Suprapubic skin (tissue), 4 donors: ENCODE data around the gene ADGRA1.

ENCODE experiments used
- EP300 ChIP-seq: sonication (generic); formaldehyde crosslinking; IDR thresholded peaks from one replicate; pipeline ENCODE4 v1.6.1; 2017; ENCODE audit warnings: antibody characterized with exemption
- POLR2A ChIP-seq, 2 donors: fragments of 450-650 bp; IDR thresholded peaks; one replicate each; pipeline ENCODE4 v1.6.1; 2017; ENCODE audit warnings: antibody characterized with exemption in 2 of 2, mild to moderate bottlenecking in 2 of 2, moderate library complexity in 2 of 2
- POLR2AphosphoS5 ChIP-seq, 3 donors: sonication (generic); formaldehyde crosslinking; IDR thresholded peaks; one replicate each; pipeline ENCODE4 v1.6.1; 2017; ENCODE audit warnings: antibody characterized with exemption in 3 of 3
- TF ChIP-seq, protein P1 (sequence below), 2 donors: fragments of 200-600 bp in 1 of 2; fragments of 450-650 bp in 1 of 2; sonication (generic) in 1 of 2; IDR thresholded peaks; one replicate each; pipeline ENCODE4 v1.5.1; 2016 to 2019; ENCODE audit warnings: antibody characterized with exemption in 2 of 2, mild to moderate bottlenecking in 1 of 2, moderate library complexity in 1 of 2

DNA sequence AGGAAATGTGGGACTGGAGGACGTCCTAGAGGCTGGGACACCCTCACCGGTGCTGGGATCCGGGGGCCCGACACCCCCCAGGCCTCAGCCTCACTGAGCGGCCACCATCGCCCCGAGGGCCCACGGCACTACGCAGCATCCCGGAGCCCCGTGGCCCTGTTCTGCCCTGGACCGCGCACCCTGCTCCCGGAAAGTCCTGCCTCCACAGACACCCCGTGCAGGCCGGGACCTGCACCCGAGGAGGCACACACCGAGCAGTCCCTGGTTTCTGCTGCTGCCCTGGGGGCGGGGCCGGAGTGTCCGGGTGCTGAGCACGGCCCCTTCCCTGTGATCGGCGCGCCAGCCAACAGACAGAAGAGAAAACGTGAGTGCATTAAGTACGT is 54.2 kb downstream of the ADGRA1 start:
- TF ChIP-seq, protein P1, sequence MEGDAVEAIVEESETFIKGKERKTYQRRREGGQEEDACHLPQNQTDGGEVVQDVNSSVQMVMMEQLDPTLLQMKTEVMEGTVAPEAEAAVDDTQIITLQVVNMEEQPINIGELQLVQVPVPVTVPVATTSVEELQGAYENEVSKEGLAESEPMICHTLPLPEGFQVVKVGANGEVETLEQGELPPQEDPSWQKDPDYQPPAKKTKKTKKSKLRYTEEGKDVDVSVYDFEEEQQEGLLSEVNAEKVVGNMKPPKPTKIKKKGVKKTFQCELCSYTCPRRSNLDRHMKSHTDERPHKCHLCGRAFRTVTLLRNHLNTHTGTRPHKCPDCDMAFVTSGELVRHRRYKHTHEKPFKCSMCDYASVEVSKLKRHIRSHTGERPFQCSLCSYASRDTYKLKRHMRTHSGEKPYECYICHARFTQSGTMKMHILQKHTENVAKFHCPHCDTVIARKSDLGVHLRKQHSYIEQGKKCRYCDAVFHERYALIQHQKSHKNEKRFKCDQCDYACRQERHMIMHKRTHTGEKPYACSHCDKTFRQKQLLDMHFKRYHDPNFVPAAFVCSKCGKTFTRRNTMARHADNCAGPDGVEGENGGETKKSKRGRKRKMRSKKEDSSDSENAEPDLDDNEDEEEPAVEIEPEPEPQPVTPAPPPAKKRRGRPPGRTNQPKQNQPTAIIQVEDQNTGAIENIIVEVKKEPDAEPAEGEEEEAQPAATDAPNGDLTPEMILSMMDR (IDR thresholded peaks at IDR 0.05): no peak
- TF ChIP-seq EP300 (no peak), POLR2A (IDR thresholded peaks at IDR 0.05) (no peak), POLR2AphosphoS5 (IDR thresholded peaks at IDR 0.05) (no peak)
